ENCODE data around the gene SLC19A1.

Gene SLC19A1

DNA sequence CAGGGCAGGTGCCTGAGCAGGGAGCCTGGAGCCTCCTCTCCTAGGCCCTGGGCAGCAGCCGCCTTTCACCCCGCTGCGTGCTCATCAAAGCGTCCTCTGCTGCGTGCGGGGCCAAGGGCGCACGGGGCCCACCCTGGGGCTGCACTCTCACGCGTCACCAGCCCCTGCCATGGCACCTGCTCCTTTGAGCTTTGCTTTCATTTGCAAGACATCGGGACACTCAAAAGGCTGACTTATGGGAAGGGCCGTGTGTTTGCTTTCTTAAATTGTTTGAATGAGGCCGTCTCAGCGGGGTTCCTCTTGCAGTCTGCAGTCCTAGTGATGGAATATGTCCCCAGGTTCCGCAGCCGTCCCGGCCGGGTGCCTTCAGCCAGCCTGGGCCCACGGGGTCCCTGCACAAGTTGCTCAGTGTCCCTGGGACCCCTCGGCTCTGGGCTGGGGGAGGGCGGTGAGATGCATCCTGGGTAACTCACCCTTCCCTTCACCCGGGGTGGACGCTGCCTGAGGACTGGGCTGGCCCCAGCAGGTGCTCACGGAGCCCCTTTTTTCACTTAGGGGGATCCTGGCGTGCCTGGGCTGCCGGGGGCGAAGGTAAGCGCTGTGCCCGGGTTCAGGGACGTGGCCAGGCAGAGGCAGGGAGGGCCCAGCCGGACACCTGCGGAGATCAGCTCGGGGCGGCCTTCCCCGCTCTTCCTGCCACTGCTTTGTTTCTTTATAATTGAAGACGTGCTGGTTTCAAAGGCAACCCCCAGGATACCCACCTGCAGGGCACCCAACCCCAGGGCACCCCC, 53.1 kb downstream of the SLC19A1 start:
- no peaks in the 10 kb centered on the region for H3K79me2 ChIP-seq (ENCODE audit: low read length)
- H3K27me3 ChIP-seq (replicated peaks; ENCODE audit: insufficient read depth, low read length) = peaks cover 93% of the 10 kb centered on the region
- H3K9ac ChIP-seq (ENCODE audit: low read length) = no peak overlapping the region
- no peaks in the 10 kb centered on the region for H3F3A ChIP-seq (ENCODE audit: insufficient read depth, low read length)
- H3K4me2 ChIP-seq (ENCODE audit: low read depth, low read length) = no peak overlapping the region
- H3K9me2 ChIP-seq (replicated peaks; ENCODE audit: insufficient read depth, low read length) = no peaks in the 10 kb centered on the region
- no peaks in the 10 kb centered on the region for H4K20me1 ChIP-seq (ENCODE audit: insufficient read depth, low read length)
- no peaks in the 10 kb centered on the region for H3K4me1 ChIP-seq (ENCODE audit: low read length)
- no peak overlapping the region for H3K4me3 ChIP-seq (ENCODE audit: low read length)
- TF ChIP-seq EZH2 (optimal IDR thresholded peaks at IDR 0.05; ENCODE audit: low read depth, low read length) (no peak), EZH2phosphoT487 (IDR thresholded peaks at IDR 0.05; ENCODE audit: low read length) (no peak), CTCF (IDR thresholded peaks at IDR 0.05; ENCODE audit: low read length) (no peak)
- no peak overlapping the region for H2AFZ ChIP-seq (ENCODE audit: low read length)
- H3K27ac ChIP-seq (ENCODE audit: low read length) = no peak overlapping the region
- H3K36me3 ChIP-seq (replicated peaks; ENCODE audit: insufficient read depth, low read length) = no peaks in the 10 kb centered on the region
- no peaks in the 10 kb centered on the region for H3K9me3 ChIP-seq (replicated peaks; ENCODE audit: insufficient read depth, low read length)
- no peak for DNase-seq

GRCh38 chr21:45487891-45488600, 54.2 kb downstream of the SLC19A1 start:
- no peak overlapping the region for H3K9ac ChIP-seq (ENCODE audit: low read length)
- no peaks in the 10 kb centered on the region for H3K9me3 ChIP-seq (replicated peaks; ENCODE audit: insufficient read depth, low read length)
- H3K27ac ChIP-seq (ENCODE audit: low read length) = no peak overlapping the region
- no peaks in the 10 kb centered on the region for H3F3A ChIP-seq (ENCODE audit: insufficient read depth, low read length)
- H2AFZ ChIP-seq (ENCODE audit: low read length) = no peak overlapping the region
- H4K20me1 ChIP-seq (ENCODE audit: insufficient read depth, low read length) = no peaks in the 10 kb centered on the region
- TF ChIP-seq CTCF (IDR thresholded peaks at IDR 0.05; ENCODE audit: low read length) (no peak), EZH2 (optimal IDR thresholded peaks at IDR 0.05; ENCODE audit: low read depth, low read length) (no peak), EZH2phosphoT487 (IDR thresholded peaks at IDR 0.05; ENCODE audit: low read length) (no peak)
- no peak overlapping the region for H3K4me3 ChIP-seq (ENCODE audit: low read length)
- DNase-seq = no peak
- no peaks in the 10 kb centered on the region for H3K36me3 ChIP-seq (replicated peaks; ENCODE audit: insufficient read depth, low read length)
- no peak overlapping the region for H3K4me2 ChIP-seq (ENCODE audit: low read depth, low read length)
- H3K4me1 ChIP-seq (ENCODE audit: low read length) = no peaks in the 10 kb centered on the region
- H3K27me3 ChIP-seq (replicated peaks; ENCODE audit: insufficient read depth, low read length) = peaks cover 91% of the 10 kb centered on the region
- no peaks in the 10 kb centered on the region for H3K9me2 ChIP-seq (replicated peaks; ENCODE audit: insufficient read depth, low read length)
- no peaks in the 10 kb centered on the region for H3K79me2 ChIP-seq (ENCODE audit: low read length)

GRCh38 chr21:45487161-45487806, 55.0 kb downstream of the SLC19A1 start:
- Histone ChIP-seq H3K4me2 (ENCODE audit: low read depth, low read length) (no peak overlapping the region), H3K9me3 (replicated peaks; ENCODE audit: insufficient read depth, low read length) (no peaks in the 10 kb centered on the region), H3K9me2 (replicated peaks; ENCODE audit: insufficient read depth, low read length) (no peaks in the 10 kb centered on the region), H3K27me3 (replicated peaks; ENCODE audit: insufficient read depth, low read length) (peaks cover 91% of the 10 kb centered on the region), H3K36me3 (replicated peaks; ENCODE audit: insufficient read depth, low read length) (no peaks in the 10 kb centered on the region), H2AFZ (ENCODE audit: low read length) (no peak overlapping the region), H3F3A (ENCODE audit: insufficient read depth, low read length) (no peaks in the 10 kb centered on the region), H3K4me1 (ENCODE audit: low read length) (no peaks in the 10 kb centered on the region), H3K27ac (ENCODE audit: low read length) (no peak overlapping the region), H4K20me1 (ENCODE audit: insufficient read depth, low read length) (no peaks in the 10 kb centered on the region), H3K79me2 (ENCODE audit: low read length) (no peaks in the 10 kb centered on the region), H3K4me3 (ENCODE audit: low read length) (no peak overlapping the region), H3K9ac (ENCODE audit: low read length) (no peak overlapping the region)
- no peak for TF ChIP-seq EZH2phosphoT487 (IDR thresholded peaks at IDR 0.05; ENCODE audit: low read length)
- TF ChIP-seq CTCF (IDR thresholded peaks at IDR 0.05; ENCODE audit: low read length) = no peak
- no peak for TF ChIP-seq EZH2 (optimal IDR thresholded peaks at IDR 0.05; ENCODE audit: low read depth, low read length)
- DNase-seq = no peak

Data from MM.1S (cell line).